Choroid plexus epithelial cell (primary cell): ENCODE results near the gene SLC2A10.
A peak's percentile ranks its signal among the peaks of the same experiment; 100 is the strongest.

Experiments used
- DNase-seq: peaks from one replicate; pipeline ENCODE4 v3.0.0-alpha.2; 2010; ENCODE audit warnings: low read depth
- H3K4me3 ChIP-seq: 2 replicates; pipeline ENCODE4 v1.5.1; 2011; ENCODE audit warnings: low read depth, mild to moderate bottlenecking, control low read depth, low read length, moderate library complexity
- CTCF ChIP-seq: conservative IDR thresholded peaks from 2 replicates; pipeline ENCODE4 v1.5.1; 2011; ENCODE audit warnings: low read depth, mild to moderate bottlenecking, control low read depth, inconsistent platforms, low read length, moderate library complexity

The SLC2A10 gene

GRCh38 chr20:46725186-46726165 is 16.0 kb downstream of the SLC2A10 start:
- no peak overlapping the region for H3K4me3 ChIP-seq
- no peak for TF ChIP-seq CTCF
- DNase-seq = no peak

GRCh38 chr20:46731770-46732169 is 22.3 kb downstream of the SLC2A10 start:
- TF ChIP-seq CTCF = no peak
- no peak overlapping the region for H3K4me3 ChIP-seq
- no peak for DNase-seq

GRCh38 chr20:46735436-46735835 is 26.0 kb downstream of the SLC2A10 start:
- DNase-seq = no peak
- no peak for TF ChIP-seq CTCF
- no peak overlapping the region for H3K4me3 ChIP-seq

DNA sequence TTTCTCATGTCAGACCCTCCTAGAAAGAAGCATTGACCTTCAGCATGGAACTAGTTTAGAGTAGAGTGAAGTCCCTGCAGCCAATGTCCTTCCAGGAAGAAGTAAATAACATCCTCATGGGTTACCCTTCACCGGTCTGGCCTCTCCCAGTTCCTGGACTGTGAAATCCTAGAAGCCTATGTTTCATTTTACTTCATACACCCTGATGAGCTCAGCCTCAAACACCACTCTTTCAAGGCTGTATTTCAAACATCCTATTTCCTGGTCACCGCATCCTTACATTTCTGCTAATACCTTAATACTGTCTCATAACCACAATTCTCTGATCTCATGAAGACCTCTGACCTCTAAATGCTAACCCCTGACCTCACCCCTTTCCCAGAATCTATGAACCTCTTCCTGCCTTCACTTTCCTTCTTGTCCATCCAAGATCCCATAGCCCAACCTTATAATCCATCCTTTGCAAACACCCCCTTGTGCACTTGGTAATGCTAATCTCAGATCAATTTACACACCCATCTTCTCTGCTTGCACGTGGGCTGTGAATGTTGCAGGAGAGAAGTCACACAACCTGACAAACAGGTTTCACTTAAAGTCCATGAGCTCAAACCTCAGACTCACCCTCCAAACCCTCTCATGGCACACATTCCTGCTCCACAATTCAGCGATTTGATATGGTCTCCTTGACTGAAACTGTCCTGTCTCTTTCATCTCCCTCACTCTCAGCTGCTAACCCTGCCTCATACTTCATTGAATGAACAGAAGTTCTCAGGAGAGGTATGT is 30.2 kb downstream of the SLC2A10 start:
- DNase-seq = peak; percentile 37
- no peak overlapping the region for H3K4me3 ChIP-seq
- TF ChIP-seq CTCF = no peak

- no peak for DNase-seq
- no peak overlapping the region for H3K4me3 ChIP-seq
- TF ChIP-seq CTCF = no peak
Observed at GRCh38 chr20:46740214-46740609, 30.8 kb downstream of the SLC2A10 start.

DNA sequence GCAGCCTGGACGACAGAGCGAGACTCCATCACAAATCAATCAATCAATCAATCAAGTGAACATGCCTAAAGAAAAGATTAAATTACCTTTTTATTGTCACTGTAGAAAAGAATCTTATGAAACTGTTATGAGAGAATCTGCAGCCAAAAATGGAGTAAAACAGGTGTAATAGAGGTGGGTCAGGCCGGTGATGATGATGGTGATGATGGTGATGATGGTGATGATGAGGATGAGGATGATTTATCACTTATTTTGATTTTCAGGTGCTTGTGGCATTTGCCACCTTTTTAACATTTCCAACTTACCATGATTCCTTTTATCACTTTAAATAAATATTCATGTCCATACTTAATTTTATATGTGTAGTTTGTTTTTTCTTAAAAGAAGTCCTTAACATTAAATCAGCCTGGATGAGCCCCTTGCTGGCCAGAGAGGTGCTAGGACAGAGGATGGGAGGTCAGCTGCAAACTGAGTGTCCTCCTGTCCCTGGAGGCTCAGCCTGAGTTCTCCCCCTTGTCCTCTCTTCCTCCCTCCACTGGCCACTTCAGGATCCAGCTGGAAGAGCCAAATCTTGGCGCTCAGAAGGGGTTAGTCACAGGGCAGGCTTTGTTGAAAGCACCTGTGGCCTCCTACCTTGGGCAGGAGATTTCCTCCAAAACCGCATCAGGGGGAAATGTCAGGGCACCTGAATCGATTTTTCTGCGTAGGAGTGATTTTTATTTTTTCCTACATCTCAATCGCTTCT is 32.6 kb downstream of the SLC2A10 start:
- DNase-seq = no peak
- TF ChIP-seq CTCF = no peak
- no peak overlapping the region for H3K4me3 ChIP-seq
